ENCODE data around the gene SEC14L1. TPM values are rescaled to one million over a fixed set of nuclear protein-coding genes. Genes with fewer than 3 reads are reported as not detected.
"Not testable (repeated sequence)": the region's sequence is repeated elsewhere in the genome, so short reads cannot be mapped to it uniquely, and the experiment has no call there.

The SEC14L1 gene
- total RNA-seq (2014; rRNA removed; shearing (Covaris generic)) = 48.1 and 58.3 TPM in 2 replicates

DNA sequence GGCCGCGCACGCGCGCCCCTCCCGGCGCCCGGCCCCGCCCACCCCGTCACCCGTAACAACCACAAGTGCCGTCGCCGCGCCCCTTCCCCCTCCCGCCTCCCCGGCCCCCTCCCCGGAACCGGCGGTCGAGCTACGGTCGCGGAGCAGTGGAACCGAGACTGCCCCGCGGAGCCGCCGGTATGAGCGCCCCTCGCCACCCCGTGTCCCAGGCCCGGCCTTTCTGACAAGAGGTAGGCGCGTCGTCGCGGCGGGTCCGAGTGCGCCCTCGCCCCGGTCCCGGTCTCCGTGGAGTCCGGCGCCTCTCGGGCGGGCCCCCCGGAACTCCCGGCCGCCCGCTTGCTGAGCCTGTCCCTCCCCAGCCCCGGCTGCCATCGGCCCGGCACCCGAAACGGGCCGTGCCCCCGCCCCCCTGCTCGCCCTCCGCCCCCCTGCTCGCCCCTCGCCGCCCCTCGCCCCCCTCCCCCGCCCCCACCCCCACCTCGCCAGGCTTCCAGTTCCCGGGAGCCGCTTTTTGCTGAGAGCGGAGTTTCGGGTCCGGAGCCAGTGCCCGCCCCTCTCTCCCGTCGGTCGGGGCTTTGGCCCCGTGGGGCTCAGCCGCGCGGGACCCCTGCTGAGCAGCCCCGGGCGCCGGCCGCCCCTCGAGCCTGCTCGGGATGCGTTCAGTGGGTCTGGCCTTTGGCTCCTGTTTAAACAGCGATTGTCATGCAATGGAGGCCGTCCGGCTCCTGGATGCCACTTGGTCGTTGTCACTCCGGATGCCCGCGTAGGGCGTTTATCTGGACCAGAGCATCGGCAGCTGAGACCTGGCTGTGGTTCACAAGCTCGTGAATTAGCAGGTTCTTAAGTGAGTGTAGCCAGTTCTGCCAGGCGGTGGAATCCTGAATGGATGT lies at the start of gene SEC14L1:
TSS of gene SEC14L1 (plus strand) at position 92 of the 890 bp plus-strand sequence. CDS start 2,628 bp downstream, outside the sequence.
- DNase-seq (ENCODE audit: low spot score) = peak; percentile 87
- in situ Hi-C loops (cut with HindIII; ENCODE audit: low sequenced_read_pairs) = no loop called here

DNA sequence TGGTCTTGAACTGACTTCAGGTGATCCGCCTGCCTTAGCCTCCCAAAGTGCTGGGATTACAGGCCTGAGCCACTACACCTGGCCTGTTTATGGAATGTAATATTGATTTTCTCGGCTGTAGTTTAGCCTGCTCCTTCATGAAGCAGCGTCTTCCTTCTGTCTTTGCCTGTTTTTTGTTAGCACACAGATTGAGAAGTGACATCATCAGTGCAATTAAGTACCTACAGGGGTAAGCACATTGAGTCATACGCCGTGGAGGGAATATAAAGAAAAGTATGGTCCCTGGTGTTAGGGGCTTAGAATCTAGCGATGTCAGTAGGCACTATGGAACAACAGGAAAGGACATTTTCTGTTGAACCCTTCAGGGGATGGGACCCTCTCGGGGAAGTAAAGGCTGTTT lies 48.7 kb upstream of the SEC14L1 start:
- in situ Hi-C loops (cut with HindIII; ENCODE audit: low sequenced_read_pairs) = no loop called here
- no peak for DNase-seq (ENCODE audit: low spot score)

DNA sequence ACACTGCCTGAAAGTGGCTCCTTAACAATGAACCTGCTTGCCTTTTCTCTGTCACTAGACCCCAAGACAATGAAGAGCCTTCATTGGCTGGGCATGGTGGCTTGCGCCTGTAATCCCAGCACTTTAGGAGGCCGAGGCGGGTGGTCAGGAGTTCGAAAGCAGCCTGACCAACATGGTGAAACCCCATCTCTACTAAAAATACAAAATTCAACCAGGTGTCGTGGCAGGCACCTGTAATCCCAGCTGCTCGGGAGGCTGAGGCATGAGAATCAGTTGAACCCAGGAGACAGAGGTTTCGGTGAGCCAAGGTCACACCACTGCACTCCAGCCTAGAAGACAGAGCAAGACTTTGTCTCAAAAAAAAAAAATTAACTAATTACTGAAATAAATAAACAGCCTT lies 45.3 kb upstream of the SEC14L1 start:
- DNase-seq (ENCODE audit: low spot score) = no peak
- in situ Hi-C loops (cut with HindIII; ENCODE audit: low sequenced_read_pairs) = no loop called here

DNA sequence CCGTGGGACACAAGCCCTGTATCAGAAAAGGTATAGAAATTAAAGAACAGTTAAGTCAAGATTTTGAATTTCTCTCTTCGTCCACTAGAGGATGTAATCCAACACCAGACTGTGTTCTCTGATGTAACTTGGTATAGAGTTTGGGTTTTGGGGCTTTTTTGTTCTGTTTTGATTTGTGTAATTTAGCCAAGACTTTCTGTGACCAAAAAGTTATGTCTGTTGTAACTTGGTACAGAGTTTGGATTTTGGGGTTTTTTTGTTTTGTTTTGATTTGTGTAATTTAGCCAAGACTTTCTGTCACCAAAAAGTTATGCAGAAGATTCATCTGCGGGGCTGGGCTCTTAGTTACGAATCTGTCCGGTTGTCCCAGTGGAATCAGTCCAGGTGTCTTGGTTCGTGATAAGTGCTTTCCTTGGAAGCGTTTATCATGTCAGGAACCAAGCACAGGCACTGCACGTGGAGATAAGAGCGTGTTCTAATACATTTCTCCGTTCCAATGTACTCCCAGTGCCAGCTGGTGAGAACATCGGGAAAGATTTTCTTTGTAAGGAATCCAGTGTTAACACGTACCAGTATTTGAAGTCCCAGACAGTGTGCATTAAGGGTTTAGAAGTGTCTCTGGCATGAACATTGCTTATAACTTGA lies 44.1 kb upstream of the SEC14L1 start:
- in situ Hi-C loops (cut with HindIII; ENCODE audit: low sequenced_read_pairs) = no loop called here

DNA sequence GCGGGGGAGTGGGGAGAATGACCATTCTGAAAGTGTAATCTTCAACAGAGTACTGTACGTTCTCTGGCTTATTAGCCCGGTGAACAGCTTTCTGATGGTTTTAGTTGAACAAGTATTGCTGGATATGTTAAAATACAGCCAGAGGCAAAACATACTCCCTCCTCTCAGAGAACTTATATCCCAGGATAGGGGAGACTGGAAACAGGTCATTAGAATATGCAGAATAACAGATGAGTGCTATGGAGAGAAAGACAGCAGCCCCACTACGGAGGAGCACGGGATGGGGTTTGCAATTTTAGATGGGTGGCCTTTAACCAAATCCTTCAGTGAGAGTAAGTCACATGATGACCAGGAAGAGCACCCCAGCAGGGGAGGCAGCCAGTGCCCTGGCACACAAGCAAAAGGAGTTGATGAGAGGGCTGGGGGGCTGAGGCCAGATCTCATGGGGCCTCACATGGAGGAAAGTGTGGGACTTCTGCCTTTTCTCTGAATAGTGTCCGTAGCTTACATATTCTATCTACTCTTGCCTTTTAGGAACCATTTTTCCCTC lies 43.1 kb upstream of the SEC14L1 start:
- peak; percentile 46 for DNase-seq (ENCODE audit: low spot score)
- in situ Hi-C loops (cut with HindIII; ENCODE audit: low sequenced_read_pairs) = no loop called here

More for the DNA sequence above, 44.1 kb upstream of the SEC14L1 start:
- peak; percentile 72 for DNase-seq (ENCODE audit: low spot score)

DNA sequence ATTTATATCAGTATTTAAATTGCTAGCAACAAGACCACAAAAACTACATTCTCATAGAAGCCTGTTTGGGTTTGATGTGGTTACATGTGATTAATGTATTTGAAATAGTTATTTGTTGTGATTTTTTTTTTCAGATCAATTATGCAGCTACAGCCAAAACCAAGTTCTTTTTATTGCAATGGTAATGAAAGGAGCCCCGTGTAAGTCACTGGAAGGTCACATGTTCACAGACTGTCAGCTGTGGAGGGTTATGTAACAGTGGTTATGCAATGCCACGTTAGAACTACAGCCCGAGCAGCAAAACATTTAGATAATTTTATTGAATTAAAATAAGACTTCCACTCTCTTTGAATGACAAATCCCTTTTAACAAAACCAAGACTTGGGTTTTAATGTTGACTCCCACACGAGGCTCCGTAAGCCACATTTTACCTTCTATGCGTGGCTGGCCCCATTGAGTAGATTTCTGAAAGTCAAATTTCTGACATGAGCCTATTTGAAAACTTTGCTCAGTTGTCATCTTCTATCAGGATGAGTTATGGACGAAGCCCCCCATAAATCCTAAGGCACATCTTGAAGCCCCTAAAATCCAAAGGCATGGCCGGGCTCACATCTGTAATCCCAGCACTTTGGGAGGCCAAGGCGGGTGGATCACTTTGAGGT lies 41.8 kb upstream of the SEC14L1 start:
- DNase-seq (ENCODE audit: low spot score) = peak; percentile 88
- in situ Hi-C loops (cut with HindIII; ENCODE audit: low sequenced_read_pairs) = no loop called here

DNA sequence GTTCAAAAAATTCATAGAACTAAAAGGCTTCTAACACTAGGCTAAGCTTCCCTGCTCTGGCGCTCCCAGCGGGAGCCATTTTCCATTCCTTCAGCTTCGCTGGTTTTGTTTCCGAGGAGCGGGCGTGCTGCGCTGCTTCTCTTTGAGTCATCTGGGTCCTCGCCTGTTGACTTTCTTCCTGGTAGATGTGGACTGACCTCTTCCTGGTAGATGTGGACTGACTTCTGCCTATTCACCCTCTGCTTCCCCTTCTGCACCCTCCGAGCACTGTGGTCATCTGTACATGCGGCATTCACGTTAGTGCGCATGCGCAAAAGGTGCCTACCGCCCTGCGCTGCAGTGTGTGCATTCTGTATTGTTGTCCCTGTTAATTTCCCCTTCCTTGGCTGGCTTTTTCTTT lies 40.8 kb upstream of the SEC14L1 start:
- in situ Hi-C loops (cut with HindIII; ENCODE audit: low sequenced_read_pairs) = no loop called here

DNA sequence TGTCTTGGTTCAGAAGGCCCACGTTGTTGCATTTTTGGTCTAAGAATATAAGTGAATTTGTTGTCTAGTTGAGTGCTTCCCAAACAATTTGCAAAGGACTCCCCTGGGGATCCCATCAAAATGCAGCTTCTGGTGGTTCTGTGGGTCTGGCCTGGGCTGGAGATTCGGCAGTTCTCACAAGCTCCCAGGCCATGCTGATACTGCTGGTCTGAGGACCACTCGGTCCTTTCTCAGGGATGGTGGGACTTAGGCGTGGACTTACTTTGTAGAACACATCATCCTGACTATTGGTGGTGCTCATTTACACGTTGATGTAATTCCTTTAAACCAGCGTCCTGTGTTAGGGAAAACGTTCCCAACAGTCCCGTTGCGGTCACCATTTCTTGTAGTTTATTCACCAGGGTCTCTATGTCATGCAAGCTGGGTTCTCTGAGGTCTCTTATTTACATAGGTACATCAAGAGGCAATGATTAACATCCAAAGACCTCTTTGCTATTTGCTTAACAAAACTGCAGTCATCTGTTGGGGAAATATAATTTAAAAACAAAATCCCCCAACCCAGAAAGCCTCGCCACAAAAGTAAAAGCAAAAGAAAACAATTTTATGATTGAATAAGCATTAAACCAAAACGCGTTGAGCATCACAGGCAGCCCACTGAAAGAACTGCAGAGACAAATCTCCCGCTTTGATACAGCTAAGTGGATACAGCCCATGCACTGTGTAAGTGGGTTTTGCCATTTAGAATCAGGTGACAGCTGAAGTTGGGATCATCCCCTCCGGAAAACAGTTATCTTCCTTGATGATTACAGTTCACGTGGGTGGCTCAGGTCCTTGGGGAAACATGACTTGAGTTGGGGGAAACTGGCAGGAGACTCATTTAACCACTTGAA lies 39.0 kb upstream of the SEC14L1 start:
- no peak for DNase-seq (ENCODE audit: low spot score)
- in situ Hi-C loops (cut with HindIII; ENCODE audit: low sequenced_read_pairs) = no loop called here

More for the DNA sequence above, 40.8 kb upstream of the SEC14L1 start:
- DNase-seq (ENCODE audit: low spot score) = peak; percentile 47

DNA sequence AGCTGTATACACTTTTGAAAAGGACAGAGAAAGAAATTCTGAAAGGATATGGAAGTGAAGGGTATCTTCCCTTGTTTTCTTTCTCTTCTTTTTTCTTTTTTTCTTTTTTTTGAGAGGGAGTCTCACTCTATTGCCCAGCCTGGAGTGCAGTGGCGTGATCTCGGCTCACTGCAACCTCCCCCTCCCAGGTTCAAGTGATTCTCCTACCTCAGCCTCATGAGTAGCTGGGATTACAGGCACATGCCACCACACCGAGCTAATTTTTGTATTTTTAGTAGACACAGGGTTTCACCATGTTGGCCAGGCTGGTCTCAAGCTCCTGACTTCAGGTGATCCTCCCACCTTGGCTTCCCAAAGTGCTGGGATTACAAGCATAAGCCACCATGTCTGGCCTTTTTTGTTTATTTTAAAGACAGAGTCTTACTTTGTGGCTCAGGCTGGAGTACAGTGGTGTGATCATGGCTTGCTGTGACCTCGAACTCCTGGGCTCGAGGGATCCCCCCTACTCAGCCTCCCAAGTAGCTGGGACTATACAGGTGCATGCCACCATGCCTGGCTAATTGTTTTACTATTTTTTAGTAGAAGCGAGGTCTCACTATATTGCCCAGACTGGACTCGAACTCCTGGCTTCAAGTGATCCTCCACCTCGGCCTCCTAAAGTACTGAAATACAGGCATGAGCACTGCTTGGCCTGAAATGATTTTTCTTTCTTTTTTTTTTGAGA lies 38.2 kb upstream of the SEC14L1 start:
- in situ Hi-C loops (cut with HindIII; ENCODE audit: low sequenced_read_pairs) = not testable (repeated sequence)

DNA sequence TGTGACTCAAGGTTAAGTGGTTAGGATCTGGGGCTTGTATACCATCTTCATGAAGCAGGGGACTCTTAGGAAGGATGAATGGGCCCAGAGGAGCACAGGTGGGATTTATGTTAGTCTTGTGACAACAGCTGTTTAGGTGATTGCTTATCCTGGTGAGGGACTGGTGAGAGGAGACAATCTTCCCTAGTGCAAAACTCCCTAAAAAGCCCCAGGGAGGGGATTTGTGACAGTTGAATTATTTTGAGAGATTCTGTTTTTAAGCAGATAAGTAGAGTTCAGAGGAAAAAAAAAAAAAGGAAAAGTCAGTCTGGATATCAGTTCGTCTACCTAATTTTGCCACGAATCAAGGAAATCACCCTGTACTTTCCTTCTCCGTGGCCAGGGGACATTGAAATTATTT lies 35.1 kb upstream of the SEC14L1 start:
- DNase-seq (ENCODE audit: low spot score) = no peak
- in situ Hi-C loops (cut with HindIII; ENCODE audit: low sequenced_read_pairs) = no loop called here

More for the DNA sequence above, 38.2 kb upstream of the SEC14L1 start:
- not testable (repeated sequence) for DNase-seq (ENCODE audit: low spot score)

DNA sequence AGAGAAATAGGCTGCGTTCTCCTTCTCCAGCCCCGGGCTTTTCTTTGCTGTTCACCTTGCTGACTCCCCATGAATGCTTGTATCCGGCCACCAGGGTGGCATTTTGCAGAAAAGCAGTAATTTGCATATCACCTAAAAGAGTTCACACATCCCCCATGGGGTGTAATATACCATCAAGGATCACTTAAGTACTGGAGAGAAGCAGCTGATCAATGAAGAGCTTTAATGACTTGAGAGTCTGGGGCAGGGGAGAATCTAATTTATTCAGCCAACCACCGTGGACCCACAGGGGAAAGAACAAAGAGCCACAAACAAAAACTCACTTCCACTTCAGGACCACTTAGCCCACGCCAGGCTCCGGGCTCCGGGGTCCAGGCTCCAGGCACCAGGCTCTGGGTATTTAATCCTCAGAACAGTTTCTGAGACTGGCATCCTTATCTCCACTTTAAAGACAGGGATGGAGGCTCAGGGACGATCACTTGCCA lies 33.9 kb upstream of the SEC14L1 start:
- in situ Hi-C loops (cut with HindIII; ENCODE audit: low sequenced_read_pairs) = no loop called here
- DNase-seq (ENCODE audit: low spot score) = no peak

DNA sequence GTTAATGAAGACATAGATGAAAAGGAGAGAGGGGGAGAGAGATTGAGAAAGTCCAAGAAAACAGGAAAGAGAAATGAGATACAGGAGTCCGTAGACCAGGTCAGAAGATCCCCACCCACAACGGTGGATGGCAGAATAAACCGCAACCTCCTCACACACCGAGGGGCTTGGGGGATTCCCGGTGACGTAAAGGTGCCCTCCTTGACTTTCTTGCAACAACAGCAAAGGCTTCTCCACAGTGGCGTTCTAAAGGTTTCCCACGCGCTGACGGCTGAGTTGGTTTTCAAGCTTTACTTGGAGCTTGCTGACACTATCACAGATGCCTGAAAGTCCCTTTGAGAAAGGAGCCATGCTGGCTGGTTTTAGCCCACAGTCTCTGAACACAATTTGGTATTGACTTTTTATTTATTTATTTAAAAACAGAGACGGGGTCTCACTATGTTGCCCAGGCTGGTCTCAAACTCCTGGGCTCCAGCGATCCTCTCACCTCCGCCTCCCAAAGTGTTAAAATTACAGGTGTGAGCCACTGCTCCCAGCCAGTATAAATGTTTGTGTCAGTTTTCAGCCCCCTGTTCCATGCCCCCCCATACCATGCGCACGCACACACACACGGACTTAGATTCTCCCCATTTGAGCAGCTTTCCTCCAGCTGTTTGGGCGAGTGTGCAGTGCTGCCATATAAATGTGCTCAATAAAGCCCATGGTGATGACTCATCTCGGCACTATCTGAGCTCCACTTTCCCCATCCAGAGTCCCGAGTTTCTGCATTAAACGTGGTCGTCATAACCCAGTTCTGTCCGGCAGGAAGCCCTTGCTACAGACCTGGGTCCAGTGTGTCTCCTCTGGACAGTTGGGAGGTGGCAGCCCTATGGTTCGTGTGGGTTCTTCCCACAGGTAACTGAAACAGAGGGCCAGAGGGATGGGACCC lies 33.0 kb upstream of the SEC14L1 start:
- DNase-seq (ENCODE audit: low spot score) = no peak
- in situ Hi-C loops (cut with HindIII; ENCODE audit: low sequenced_read_pairs) = no loop called here

DNA sequence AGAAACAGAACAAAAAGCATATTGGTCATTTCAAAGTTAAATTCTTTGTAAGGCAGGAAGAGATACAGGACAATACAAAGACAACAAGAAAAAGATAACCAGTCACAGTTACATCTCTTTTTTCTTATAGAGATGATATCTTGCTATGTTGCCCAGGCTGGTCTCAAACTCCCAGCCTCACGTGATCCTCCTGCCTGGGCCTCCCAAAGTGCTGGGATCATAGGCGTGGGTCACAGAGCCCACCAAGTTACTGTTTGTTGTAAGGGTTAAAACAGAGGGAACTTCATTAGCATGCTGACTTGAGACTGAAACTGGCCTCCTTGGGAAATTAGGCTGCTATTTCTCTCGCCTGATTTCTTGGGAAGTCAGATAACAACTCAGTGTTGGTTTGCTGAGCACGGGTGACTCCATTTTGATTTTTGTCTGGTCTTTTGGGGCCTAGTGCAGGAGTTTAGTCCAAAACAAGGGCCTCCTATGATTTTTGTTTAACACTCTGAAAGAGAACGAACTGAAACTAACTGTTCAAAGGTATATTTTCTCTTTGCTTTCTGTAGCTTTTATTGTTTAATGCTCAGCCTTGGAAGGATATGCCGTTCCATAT lies 31.5 kb upstream of the SEC14L1 start:
- in situ Hi-C loops (cut with HindIII; ENCODE audit: low sequenced_read_pairs) = no loop called here
- DNase-seq (ENCODE audit: low spot score) = no peak

DNA sequence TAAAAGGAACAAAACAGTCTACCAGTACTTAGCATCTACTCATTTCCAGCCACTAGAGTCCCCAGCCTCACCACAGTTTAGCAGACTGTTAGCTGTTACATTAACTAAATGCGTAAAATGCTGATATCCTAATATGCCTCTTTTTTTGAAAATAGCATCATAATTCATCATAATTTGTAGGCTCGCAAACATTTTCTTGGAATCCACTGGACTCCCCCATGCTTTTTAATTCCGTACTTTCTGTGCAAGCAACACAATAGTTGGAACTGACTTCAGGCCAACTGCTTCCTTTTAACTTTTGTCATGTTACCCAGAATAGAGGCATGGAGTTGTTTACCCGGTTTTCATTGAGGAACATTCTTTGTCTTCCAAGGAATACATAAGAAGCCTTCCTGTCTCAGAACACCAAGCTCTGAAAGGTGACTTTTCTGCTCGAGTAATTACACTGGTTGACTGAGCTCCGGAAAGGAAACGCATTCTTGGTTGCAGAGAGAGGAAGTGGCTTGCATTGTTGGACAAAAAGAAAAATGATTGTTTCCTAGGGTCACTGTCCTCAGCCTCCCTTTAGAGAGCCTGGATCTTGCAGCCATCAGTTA lies 30.9 kb upstream of the SEC14L1 start:
- no peak for DNase-seq (ENCODE audit: low spot score)
- in situ Hi-C loops (cut with HindIII; ENCODE audit: low sequenced_read_pairs) = no loop called here

DNA sequence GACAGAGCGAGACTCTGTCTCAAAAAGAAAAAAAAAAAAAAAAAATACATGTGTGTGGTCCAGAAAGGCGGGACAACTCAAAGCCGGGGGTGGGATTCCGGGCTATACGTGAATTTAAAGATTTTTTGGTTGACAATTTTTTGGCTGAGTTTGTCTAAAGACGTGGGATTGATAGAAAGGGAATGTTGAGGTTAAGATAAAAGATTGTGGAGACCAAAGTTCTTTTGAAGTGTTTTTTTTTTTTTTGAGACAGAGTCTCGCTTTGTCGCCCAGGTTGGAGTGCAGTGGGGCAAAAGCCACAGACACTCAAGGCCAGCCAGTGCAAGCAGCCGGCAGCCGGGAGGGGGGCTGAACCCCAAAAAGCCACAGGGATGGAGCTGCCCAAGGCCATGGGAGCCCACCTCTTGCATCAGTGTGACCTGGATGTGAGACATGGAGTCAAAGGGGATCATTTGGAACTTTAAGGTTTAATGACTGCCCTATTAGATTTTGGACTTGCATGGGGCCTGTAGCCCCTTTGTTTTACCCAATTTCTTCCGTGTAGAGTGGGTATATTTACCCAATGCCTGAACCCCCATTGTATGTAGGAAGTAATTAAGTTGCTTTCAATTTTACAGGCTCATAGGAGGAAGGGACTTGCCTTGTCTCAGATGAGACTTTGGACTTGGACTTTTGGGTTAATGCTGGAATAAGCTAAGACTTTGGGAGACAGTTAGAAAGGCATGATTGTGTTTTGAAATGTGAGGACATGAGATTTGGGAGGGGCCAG lies 29.4 kb upstream of the SEC14L1 start:
- DNase-seq (ENCODE audit: low spot score); in situ Hi-C loops (cut with HindIII; ENCODE audit: low sequenced_read_pairs): not testable (repeated sequence)
